ENCODE results near the gene USP36.
"Not testable (repeated sequence)": the region's sequence is repeated elsewhere in the genome, so short reads cannot be mapped to it uniquely, and the experiment has no call there.

Gene USP36

DNA sequence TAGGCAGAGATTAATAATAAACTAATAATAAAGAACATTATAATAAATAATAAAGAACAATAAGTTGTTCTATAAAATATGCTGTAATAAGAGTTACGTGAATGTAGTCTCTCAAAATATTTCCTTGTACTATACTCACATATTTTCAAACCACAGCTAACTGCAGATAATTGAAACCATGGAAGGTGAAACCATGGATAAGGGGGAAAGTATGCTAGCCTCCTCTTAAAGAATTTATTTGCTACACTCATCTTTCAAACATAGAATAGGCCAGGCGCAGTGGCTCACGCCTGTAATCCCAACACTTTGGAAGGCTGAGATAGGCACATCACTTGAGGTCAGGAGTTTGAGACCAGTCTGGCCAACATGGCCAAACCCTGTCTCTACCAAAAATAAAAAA, 77.1 kb downstream of the USP36 start:
- no peak for DNase-seq

DNA sequence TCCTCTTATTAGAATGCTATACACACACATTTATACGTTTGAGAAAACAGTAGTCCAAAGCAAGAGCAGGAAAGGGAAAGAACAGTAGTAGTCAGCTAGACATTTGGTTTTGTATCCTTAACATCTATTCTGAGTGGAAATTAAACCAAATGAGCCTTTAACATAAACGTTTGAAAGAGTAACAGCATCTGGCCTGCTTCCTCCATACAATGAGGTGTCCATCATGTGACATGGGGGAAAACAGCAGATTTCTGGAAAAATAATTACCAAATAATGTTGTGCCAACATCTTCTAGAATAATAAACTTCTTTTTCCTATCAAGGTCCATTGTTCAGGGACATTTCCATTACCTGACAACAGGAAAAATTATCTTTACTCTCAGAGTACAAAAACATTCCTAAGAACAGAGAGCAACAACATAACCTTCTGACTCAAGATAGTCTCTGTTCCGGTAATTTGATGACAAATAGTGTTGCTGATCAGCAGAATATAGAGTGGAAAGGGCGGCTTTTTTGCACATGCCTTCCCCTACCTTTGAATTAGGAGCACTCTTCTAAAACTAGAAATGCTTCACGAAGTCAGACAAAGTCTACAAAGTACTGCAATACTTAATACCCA, 78.7 kb downstream of the USP36 start:
- DNase-seq: no peak

- no peak for DNase-seq
Measured at GRCh38 chr17:78759969-78760352, 80.7 kb downstream of the USP36 start.

DNA sequence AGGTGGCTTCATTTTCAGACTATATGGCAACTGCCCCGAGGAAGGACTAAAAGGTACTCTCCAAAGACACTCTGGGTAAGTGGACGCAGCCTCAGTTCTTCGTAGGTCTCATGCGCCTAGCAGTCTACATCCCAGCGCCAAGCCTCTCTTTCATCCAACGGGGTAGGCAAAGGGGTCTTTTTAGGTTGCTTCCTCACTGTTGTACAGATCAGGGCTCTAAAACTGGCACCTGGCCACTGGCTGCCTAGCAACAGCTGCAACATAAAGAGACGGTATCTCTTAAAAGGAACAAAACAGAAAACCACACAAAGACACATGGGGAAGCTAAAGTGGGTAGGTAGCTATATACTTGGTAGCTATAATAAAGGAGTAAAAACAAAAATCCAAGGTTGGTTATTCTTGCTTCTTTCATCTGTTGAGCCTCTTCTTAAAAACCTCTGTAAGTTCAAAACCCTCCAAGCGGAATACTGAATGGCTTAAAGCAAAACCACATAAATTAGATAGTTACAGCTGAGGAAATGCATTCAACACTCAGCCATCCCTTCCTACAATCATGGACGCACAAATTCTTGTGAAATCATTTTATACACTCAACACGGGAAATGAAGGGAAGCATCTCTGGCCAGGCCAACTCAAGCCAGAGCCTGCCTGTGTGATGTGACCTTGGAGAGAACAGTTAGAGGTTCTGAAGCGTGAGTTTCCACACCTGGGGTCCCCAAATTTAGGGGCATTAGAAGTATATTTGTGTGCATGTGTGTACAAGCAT, 81.2 kb downstream of the USP36 start:
- DNase-seq: peak; percentile 73

DNA sequence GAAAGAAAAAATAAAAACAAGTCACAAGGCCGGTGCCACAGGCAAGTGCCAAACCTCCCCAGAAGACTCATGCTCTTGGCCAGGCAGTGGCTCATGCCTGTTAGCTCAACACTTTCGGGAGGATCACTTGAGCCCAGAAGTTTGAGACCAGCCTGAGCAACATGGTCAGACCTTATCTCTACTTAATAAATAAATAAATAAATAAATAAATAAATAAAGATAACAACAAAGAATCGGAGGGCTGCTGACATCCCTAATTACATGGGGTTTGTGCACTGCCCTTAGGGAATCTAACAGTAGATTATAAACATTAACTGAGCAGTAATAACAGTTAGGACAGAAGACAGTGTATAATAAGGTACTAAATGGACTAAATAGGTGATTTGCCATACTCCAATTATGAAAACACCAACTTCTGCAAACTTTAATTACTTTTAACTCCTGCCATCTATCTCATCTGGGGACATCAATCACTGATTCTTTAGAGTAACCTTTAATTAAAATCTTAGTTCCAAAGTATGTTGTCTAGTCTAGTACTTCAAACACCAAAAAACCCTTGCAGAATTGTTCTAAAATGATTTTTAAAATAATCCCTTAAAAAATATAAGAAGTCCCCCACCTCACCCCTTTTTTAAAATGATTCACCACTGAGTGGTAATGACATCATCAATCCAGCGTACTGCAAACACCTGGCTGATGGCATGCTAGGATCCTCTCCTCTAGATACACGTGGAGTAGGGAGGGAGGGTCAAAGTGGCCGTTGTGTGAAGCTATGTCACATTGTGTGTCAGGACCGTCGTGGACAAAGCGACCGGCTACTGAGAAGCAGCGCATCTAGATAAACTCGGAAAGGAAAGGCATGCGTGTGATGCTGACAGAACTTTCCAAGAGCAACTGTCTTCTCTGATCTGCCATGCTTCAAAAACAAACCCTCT, 87.0 kb downstream of the USP36 start:
- peak; percentile 38 for DNase-seq

DNA sequence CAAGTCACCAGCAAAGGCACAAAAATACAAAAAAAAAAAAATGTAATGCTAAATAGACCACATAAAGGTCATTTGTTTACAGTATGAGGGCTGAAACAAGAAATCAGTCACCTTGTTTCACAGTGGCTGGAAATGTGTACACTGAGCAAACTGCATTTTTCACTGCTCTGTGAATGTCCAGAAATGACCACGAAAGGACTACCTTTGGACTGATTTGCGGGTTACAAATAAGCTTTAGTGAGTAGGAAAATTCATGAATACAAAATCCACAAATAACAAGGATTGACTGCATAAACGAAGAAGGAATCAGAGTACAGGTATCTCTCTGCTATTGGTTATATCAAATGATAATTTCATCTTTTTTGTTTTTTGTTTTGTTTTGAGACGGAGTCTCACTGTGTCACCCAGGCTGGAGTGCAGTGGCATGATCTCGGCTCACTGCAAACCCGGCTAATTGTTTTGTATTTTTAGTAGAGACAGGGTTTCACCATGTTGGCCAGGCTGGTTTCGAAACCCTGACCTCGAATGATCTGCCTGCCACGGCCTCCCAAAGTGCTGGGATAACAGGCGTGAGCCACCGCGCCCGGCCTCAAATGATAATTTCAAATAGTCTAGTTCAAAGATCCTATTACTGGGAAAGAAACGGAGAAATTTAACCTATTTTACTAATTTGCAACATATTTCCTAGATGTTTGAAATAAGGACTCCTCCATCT, 89.0 kb downstream of the USP36 start:
- no peak for DNase-seq

GRCh38 chr17:78751000-78751399, 89.6 kb downstream of the USP36 start:
- DNase-seq: not testable (repeated sequence)

DNA sequence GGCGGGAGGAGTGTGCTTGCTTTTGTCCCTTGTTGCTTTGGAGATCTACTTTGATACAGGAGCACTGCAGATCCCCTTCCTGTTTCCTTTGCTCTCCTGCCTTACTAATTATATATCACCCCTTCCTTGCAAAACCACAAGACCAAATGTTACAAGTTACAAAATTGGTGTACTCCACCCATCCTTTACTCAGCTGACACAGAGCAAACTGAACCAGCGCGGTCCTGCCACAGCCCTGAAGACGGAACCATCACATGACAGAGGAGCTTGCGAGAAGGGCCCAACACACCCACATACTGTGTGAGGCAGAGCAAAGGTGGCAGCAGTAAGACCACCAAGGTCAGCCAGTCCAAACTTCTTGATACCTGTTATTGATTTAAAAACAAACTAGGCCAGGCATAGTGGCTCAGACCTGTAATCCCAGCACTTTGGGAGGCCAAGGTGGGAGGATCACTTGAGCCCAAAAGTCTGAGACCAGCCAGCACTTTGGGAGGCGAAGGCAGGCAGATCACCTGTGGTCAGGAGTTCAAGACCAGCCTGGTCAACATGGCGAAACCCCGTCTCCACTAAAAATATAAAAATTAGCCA, 91.8 kb downstream of the USP36 start:
- DNase-seq: peak; percentile 78

DNA sequence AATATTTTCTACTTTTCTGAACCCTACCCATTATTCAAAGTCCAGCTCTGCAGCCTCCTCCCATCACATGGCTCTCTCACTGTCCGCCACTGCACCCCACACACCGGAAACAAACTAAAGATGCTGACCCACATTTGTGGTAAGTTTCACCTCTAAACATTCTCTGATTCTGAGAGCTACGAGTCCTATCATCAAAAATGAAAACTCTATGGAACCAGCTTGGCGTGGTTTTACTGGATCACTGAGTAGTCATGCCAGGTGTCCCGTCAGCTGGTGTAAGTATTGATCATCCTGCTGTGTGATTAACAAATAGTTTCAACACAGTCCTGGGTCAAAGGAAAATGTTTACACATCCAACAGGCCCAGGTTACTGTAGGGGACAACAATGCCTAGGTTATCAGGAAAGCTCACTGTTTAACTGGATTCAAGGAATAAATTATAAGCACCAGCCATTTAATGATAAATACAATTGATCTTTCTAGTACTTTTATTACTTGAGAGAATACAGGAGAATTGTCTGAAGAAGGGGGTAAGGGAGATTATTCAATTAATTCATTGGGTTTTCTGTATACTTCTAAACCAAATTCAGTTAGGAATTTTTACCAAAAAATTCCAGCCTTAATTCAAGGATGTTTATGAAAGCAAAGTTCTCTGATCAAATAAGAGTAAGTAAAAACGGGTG, 92.4 kb downstream of the USP36 start:
- peak; percentile 70 for DNase-seq

DNA sequence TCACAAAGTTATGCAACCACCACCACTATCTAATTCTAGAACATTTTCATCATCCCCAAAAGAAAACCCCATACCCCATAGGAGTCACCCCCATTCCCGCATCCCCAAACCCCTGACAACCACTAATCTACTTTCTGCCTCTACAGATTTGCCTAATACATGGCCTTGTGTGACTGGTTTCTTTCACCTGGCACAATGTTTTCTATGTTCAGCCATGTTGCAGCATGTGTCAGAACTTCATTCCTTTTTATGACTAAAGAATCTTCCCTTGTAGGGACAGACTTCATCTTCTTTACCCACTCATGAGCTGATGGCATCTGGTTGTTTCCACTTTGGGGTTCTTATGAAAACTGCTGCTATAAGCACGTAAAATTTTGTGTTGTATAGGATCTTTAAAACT, 93.1 kb downstream of the USP36 start:
- no peak for DNase-seq

GRCh38 chr17:78746949-78747269, 93.7 kb downstream of the USP36 start:
- no peak for DNase-seq

DNA sequence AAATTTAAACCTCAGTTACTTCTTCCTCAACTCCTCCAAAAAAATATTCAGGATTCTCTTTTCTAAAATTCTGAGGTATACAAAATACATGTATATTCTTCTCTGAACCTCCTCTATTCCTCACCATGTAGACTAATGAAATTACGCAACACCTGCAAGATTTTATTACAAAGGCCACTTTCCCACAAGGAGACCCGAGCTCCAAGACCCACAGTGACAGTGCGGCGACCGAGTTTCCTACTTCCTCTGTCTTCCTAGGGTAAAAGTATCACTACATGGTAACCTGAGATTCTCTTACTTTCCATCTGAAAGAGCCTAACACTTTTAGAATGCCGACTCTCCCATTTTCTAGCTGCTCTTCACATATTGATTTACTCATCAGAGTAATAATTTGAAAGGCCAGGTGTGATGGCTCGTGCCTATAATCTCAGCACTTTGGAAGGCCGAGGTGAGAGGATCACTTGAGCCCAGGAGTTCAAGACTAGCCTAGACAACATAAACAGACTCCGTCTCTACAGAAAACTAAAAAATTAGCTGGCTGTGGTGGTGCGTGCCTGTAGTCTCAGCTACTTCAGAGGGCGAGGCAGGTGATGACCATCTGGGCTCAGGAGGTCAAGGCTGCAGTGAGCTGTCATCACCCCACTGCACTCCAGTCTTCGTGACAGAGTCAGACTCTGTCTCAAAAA, 94.2 kb downstream of the USP36 start:
- DNase-seq: no peak
